Cardiac septum (tissue), 1 donor: ENCODE measurements around the gene TCAP. TPM values are rescaled to one million over a fixed set of nuclear protein-coding genes. Genes with fewer than 3 reads are reported as not detected.
A peak's percentile ranks its signal among the peaks of the same experiment; 100 is the strongest.

Experiments
- DNase-seq: peaks from one replicate; pipeline ENCODE4 v3.0.0-alpha.2; 2020; ENCODE audit warnings: low spot score
- intact Hi-C: fragments of 100-400 bp; cut with DNase I; formaldehyde crosslinking; loops from one replicate; pipeline ENCODE4 v1.14.0; 2022
- total RNA-seq: library from RNA; stranded (reverse); fragmentation: NEBNext Ultra II Directional; extraction: Animal tissue kit (Norgen Biotek cat#: 25700); gene quantifications from one replicate; pipeline ENCODE4 v1.2.1, GENCODE V29; 2021
- donor health status: DM: no; HTN: no; CAD: no.

The TCAP gene
- total RNA-seq, 1 donor from 2014 or later = 4,725 TPM

DNA sequence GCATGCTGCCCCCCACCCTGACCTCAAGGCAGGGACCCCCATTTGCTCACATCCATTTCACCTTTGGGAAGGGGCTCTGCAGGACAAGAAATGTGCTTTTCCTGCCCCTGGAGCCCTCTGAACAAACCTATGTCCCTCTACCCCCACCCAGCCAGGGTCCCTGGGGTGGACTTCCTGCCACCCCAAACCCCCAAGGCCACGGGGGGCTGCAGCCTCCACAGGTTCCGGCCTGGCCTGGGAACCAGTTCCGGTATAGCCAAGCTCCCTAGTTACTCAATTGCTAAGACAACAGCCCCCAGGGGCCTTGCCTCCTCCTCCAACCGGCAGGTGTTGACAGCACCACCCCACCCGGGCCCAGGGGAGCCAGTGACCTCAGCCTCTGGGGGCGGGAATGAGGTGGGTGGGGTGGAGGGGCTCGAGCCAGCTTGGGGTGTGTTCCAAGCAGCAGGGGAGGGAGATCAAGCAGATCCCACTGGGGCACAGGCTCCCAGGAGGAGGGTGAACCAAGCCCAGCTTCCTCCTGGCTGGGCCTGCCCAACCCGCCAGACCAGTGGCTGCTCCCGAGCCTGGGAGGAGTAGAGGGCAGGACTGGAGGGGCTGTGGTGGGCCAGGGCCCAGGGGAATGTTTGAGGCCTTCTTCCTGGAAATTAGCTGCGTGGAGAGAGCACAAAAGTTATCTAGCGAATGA is 9.7 kb downstream of the TCAP start:
- no peak for DNase-seq
- intact Hi-C loops = no loop called here

DNA sequence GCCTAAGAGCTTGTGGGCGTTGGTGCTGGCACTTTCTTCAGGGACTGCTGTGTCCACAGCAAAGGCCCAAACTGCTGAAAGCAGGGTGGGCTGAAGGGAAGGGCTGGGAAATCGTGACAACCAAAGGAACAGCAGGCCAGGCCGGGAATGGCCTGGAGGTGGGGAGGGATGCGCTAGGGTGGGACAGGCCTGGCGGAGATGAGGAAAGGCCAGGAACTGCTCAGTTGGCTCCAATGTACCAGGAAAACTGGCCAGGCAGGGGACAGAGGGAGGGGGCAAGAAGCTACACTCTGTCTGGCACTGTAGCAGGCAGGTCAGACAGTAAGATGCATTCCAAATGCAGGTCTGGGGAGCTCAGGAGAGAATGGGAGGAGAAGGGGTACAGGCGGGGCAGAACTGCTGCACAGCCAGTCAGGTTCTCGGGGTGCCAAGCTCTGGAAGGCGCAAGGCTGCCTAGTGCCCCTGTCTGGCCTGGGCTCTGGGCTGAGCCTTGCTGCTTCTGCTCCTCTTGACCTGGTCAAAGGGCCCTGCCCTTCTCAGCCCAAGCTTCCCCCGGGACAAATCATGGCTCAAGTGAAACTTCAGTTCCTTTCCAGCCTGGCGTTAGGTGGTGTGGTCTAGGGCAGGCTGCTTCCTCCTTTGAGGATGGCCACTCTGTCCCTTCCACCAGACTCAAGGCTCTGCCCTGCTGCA is 10.4 kb downstream of the TCAP start:
- intact Hi-C loops = no loop called here
- DNase-seq = no peak

DNA sequence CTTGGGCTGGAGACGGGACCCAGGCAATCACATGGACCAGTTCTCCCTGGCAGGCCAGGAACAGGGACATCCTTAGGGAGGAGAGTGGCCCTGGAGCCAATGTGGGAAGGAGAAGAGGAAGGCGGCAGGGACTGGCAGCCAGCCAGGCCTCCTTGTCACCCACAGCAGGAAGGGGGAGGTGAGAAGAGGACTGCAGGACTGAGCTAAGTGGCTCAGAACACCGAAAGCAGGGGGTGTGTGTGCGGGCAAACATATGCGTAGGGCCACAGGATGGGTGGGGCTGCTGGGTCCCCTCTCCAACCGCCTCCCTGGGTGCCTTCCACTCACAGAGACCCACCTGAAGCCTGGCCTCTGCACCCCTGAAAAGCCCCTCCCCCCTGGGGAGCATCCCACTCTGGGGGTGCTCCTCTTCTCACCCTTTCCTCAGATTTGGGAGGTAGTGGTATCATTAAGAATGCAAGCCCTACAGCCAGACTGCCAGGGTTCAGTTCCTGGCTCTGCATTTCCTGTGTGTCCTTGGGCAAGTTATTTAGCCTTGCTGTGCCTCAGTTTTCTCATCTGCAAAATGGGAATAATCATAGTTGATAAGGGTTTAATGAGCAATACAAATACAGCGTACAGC is 11.2 kb downstream of the TCAP start:
- intact Hi-C loops = no loop called here
- no peak for DNase-seq

DNA sequence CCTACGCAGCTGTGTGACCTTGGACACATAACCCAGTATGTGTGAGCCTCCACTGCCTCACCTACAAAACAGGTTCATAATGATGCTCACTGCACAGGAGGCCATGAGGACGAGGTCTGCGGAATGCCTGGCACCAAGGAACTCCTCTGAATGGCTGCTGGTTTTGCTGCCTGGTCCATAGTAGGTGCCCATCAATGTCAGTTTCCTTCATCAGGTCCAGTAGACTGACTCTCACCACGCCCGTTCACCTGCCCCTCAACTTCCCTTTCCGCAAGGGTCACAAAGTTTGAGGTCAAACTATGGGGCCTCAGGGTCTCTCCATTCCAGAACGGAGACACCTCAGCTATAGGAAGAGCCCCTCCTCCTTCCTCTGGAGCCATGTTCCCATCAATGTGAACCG is 11.9 kb downstream of the TCAP start:
- no peak for DNase-seq
- intact Hi-C loops = no loop called here

DNA sequence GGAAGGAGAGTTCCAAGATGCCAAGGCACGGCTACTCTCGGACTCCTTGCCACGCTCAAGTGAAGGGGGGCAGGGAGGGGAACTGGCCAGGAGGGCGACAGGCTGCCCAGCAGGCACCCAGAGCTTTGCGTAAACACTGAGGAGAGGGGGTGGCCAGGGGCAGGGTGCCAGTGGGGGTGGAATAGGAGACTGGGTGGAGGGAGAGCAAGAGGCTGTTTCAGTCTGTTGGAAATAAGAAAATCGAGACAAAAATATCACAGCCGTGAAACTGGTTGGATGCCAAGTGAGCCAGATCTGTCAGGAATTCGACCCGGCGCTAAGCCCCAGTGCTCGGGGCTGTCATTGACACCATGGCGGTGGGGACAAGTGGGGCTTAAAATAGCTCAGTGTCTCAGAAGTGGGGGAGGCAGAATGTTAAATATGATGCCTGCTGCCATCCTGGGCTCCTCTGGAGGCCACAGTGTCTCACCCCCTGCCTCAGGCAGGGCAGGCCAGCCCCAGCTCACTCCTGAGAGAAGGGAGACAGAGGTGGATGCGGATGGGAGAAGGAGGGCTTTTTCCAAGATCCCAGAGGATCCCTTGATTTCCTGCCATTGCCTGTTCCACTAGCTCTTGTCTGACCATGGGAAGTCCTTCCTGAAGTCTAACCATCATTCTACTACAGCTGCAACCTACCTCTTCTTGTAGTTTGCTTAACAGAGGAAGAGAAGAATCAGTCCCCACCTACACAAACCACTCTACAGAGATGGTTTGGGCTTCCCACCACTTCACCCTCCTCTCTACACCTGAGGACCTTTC is 12.6 kb downstream of the TCAP start:
- no peak for DNase-seq
- intact Hi-C loops = loop anchor here (2.0 kb wide), 1 partner anchor 13 kb away; the partner anchor contains the start of gene TCAP

DNA sequence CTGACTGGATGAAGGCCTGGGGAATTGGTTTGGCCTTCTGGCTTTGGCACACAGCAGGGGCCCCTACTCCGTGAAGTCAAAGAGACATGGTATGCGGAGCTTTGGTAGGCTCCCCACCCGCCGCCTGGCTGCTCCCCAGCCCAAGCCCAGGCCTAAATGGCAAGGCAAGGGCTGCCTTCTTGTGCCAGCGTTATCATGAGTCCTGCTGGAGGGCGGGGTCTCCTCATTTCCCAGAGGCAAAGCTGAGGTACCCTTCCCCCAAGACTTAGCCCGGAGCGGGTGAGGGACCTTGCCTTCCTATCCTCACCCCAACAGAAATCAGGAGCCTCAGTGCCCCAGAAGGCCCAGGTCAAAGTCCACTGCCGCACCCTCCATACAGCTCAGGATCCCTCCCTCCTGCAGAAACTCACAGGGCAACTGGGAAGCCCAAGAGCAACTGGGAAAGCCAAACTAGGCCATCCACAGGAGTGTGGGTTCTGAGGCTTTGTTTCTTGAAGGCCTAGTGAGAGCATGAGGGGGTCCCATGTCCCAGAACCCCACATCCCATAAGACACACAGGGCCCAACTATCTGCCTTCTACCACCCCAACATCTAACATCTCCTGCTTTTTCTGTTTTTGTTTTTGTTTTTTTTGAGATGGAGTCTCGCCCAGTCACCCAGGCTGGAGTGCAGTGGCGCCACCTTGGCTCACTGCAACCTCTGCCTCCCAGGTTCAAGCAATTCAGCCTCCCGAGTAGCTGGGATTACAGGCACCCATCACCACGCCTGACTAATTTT is 13.4 kb downstream of the TCAP start:
- intact Hi-C loops = loop anchor here (2.0 kb wide), 1 partner anchor 14 kb away; the partner anchor contains the start of gene TCAP
- DNase-seq = no peak

DNA sequence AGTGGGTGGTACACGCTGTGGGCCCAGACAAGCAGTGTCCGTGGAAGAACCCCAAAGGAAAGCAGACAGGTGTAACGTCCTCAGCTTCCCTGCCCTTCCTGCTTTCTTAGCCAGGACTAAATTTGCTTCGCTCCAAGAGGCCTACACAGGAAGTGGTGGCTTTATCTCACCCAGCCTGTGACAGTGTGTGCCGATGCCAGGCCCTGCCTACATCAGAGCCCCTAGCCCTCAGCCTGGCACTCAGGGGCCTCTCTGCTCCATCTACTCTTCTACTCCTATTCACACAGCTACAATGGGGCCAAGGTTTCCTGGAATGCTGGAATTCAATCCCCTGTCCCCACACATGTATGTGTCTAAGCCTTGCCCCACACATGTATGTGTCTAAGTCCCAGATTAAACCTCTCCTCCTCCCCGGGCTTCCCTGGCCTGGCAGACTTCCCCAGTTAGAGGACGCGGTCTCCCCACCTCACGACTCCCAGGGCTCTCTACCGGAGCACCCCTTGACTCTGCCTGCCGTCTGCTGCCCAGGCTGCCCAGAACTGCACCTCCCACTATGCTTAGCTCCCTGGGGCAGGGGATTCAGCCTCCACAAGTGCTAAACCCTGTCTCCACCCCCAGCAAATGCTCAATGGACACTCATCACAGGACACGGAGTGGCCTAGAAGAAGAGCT is 14.5 kb downstream of the TCAP start:
- intact Hi-C loops = loop anchor here (2.0 kb wide), 1 partner anchor 15 kb away; the partner anchor contains the start of gene TCAP
- DNase-seq = no peak

DNA sequence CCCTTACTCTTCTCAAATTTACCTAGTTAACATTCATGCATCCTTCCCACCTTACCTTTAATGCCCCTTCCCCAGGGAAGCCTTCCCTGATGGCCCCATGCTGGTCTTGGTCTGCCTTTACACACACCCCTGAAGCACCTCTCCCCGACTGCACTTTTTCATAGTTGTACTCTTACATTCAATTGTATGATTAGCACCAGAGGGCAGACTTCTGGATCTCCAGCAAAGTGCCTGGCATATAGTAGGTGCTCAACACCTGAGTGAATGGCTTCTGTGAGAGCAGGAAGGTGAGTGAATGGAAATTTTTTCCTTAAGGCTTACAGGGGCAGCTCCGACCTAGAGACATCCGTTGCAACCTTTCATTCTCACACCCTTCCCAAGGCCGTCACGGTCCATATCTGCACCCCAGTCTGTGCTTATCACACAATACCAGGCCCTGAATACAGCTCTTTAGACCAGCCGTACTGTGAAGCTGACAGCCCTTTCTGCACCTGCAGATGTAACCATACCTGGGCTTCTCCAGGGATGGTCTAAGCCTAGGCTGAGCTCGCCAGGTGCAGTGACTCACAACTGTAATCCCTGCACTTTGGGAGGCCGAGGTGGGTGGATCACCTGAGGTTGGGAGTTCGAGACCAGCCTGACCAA is 18.3 kb downstream of the TCAP start:
- no peak for DNase-seq
- intact Hi-C loops = no loop called here

DNA sequence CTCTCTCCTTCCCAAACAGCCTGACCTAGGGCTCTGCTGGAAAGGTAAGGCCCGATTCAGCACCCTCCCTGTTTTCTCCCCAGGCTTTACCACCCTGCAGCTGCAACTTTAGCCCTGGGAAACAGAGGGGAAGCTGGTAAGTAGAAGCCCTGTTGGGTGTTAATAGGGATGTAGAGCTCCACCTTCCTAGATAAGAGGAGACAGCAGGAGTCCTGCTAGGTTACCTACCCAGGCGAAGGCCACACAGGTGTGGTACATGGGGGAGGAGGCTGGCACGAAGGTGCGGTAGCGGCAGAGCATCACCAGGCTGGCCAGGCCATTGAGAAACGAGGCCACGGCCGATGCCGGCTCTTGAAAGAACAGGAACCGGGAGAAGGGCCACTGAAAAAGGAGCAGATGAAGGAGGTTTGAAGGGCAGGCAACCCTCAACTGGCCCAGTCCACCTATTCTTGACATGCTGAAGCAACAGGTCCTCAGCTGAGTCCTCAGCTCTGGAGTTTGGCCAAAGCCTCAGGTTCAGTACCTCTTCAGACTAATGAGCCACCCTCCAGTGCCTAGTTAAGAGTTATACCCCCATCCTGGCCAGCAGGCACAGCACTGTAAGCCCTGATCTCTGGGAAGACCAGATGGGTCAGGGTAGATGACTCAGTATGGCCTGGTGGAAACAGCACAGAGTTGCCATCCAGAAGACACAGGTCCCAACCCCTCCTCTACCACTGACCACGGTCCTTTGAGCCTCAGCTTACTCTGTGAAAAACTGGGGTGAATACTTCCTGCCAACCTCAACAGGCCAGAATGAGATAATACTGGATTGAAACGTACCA is 19.4 kb downstream of the TCAP start:
- intact Hi-C loops = no loop called here

DNA sequence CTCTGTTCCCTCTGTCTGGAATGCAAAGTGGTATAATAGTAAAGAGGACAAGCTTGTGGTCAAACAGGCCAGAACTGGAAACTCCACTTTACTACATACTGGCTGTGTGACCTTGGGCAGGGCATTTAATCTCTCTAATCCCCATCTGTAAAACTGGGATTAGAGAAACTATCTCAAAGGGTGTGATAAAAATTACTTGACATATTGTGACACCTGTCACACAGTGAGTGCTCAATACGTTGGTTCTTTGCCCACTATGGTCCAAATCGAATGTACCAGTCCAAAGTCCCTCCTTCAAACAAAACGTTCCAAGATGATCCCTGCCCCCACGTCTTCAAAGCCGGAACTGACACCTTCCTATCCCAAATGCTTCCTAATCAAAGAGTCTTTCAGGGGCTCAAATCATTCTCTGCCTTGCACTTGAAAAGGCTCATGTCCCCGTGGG is 22.0 kb downstream of the TCAP start:
- intact Hi-C loops = no loop called here
- DNase-seq = no peak

More for the DNA sequence above, 19.4 kb downstream of the TCAP start:
- no peak for DNase-seq

DNA sequence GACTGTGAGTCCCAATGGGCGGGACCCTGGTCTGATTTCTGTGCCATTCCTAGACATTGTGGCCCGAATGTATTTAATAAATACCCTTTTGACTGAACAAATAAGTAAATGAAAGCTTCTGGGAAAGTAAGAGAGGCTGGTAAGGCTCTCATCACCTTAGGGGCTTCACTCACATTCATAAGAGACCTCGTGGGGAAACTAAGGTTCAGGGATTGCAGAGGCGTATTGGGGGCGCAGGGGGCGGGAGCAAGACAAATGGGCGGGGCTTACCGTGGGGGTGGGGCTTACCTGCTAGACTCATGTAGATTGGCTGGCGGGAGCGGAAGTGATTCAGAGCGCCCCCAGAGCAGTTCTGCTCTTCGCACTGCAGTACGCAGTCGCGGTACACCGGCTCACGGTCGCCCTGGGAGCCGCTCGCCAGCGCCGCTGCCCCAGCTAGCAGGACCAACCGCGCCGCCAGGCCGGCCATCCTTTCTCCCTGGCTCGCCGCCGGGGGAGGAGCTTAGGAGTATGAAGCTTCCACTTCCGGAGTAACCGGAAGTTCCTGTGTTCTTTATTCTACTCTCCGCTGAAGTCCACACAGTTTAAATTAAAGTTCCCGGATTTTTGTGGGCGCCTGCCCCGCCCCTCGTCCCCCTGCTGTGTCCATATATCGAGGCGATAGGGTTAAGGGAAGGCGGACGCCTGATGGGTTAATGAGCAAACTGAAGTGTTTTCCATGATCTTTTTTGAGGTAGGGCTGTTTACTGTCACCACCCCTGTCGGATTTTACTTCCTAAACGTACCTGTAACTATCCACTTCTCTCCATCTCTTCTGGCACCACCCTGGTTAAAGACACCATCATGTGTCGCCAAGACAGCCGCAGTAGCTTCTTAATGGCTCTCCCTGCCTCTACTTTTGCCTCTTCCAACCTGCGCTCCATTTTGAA is 22.7 kb downstream of the TCAP start, which contains the start of gene PGAP3:
Gene PGAP3, minus strand, starts transcription at position 512 of the 929 bp plus-strand sequence. Its CDS starts 43 bp downstream, at position 469.
- peak; percentile 87 for DNase-seq
- intact Hi-C loops = no loop called here

DNA sequence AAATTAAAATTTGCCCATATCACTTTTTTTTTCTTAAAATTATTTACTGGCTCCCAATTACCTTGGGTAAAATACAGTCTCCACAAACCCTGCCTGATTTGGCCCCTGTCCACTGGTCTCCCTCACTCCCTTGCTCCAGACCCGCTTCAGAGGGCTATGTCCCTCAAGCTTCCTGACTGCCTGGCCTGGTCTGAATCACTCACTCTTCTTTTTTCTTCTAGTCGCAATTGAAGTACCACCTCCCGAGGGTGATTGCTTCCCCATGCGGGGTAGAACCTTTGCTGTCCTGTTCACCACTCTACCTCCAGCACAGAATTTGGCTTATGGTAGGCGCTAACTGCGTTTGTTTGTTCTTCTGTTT is 23.3 kb downstream of the TCAP start:
- DNase-seq = no peak
- intact Hi-C loops = no loop called here

DNA sequence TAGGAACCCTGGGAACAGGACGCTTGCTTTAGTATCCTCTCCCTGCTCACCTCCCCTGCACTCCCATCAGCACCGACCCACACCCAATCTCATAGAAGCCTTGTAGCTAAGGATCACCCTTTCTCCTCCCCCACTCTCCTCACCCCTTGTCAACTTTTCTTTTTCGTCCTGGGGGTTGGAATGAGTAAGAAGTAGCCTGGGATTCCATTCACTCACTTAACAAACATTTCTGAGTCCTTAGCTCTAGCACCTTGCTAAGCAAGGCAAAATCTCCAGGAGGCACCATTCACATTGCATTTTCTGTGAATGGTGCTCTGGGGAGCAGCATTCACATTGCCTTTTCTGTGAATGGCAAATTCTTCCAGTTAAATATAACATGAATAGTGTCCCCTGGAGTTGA is 23.8 kb downstream of the TCAP start:
- intact Hi-C loops = no loop called here

DNA sequence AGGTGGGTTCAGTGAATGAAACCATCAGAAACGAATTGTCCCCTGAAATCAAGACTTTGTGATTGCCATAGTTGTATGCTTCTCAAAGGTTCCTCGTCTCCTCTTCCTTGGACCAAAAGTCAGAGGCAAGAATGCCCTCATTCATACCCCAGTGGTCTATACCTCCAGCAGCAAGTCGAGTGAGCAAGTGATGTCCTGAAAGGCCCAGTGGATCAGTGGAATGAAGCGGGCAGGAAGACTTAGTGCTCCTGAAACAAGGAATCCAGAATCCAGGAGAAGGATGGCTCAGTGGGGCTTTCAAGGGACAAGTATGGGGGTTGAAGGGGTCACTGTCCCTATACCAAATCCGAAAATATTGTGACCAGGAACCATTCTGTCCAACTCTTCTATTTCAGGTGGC is 29.4 kb downstream of the TCAP start:
- intact Hi-C loops = no loop called here
- DNase-seq = no peak

More for the DNA sequence above, 23.8 kb downstream of the TCAP start:
- no peak for DNase-seq

DNA sequence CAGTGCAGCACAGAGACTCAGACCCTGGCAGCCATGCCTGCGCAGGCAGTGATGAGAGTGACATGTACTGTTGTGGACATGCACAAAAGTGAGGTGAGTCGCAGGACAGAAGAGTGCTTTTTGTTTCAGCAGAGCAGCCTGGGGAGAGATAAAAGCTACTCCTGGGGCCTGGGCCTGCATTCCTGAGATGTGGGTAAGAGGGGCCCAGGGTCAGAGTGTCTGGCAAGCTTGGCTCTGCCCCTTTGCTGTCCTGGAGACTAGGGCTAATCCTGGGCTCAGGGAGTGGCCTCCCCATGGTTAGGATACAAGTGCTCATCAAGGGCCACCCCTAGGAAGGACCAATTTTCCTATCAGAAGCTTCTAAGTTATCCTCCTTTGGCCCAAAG is 29.9 kb downstream of the TCAP start:
- no peak for DNase-seq
- intact Hi-C loops = no loop called here

DNA sequence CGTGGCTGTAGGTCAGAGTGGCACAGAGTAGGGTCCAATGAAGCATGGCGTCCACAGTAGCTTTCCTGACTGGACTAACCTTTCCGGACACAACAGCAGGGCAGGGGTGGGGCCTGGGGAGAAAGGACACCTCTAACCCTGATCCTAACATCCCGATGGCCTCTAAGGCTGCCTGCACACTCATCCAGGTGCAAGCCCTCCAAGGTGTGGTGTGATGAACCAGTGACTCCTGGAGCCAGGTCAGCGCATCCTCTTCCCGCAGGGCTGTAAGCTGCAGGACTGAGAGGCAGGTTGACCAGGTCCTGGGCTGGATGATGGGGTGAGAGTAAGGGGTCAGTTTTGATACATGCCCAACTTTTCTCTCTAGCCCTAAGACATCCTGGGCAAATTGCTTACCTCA is 31.6 kb downstream of the TCAP start:
- intact Hi-C loops = no loop called here

More for the DNA sequence above, 31.6 kb downstream of the TCAP start:
- DNase-seq = no peak
